Neuron (in vitro differentiated cells): ENCODE results near the gene RAB5IF.

Experiments used
- H2AFZ ChIP-seq: one replicate; pipeline ENCODE4 v1.6.1; 2013; ENCODE audit warnings: low read depth, mild to moderate bottlenecking, inconsistent platforms, low read length, moderate library complexity
- H3K27me3 ChIP-seq: one replicate; pipeline ENCODE4 v1.6.1; 2013; ENCODE audit warnings: low read length; ENCODE audit not compliant: insufficient read depth
- H3K36me3 ChIP-seq: one replicate; pipeline ENCODE4 v1.6.1; 2013; ENCODE audit warnings: low read length; ENCODE audit not compliant: insufficient read depth
- H3K4me1 ChIP-seq: one replicate; pipeline ENCODE4 v1.6.1; 2013; ENCODE audit warnings: low read length; ENCODE audit not compliant: insufficient read depth
- H3K4me3 ChIP-seq: 2 replicates; pipeline ENCODE4 v1.5.1; 2013; ENCODE audit warnings: mild to moderate bottlenecking, low read length, moderate library complexity
- H3K9me3 ChIP-seq: one replicate; pipeline ENCODE4 v1.6.1; 2013; ENCODE audit warnings: low read length

Gene RAB5IF

GRCh38 chr20:36574366-36575135 lies 31.0 kb upstream of the RAB5IF start:
- Histone ChIP-seq H2AFZ (peak overlapping the region; percentile 74), H3K4me1 (peaks cover 26% of the 10 kb centered on the region), H3K4me3 (peak overlapping the region; percentile 89), H3K9me3 (no peaks in the 10 kb centered on the region), H3K36me3 (peaks cover 15% of the 10 kb centered on the region), H3K27me3 (no peaks in the 10 kb centered on the region)

- no peaks in the 10 kb centered on the region for H3K9me3 ChIP-seq
- H3K36me3 ChIP-seq = peaks cover 29% of the 10 kb centered on the region
- peaks cover 26% of the 10 kb centered on the region for H3K4me1 ChIP-seq
- H2AFZ ChIP-seq = no peak overlapping the region
- H3K4me3 ChIP-seq = no peak overlapping the region
- no peaks in the 10 kb centered on the region for H3K27me3 ChIP-seq
Measured at GRCh38 chr20:36576081-36576445, 29.5 kb upstream of the RAB5IF start.

- no peak overlapping the region for H2AFZ ChIP-seq
- H3K4me1 ChIP-seq = peaks cover 9% of the 10 kb centered on the region
- H3K36me3 ChIP-seq = peaks cover 43% of the 10 kb centered on the region
- H3K4me3 ChIP-seq = no peak overlapping the region
- H3K27me3 ChIP-seq = no peaks in the 10 kb centered on the region
- H3K9me3 ChIP-seq = no peaks in the 10 kb centered on the region
Measured at GRCh38 chr20:36578356-36579041, 27.1 kb upstream of the RAB5IF start.

- peaks cover 9% of the 10 kb centered on the region for H3K4me1 ChIP-seq
- no peaks in the 10 kb centered on the region for H3K27me3 ChIP-seq
- H3K36me3 ChIP-seq = peaks cover 47% of the 10 kb centered on the region
- no peaks in the 10 kb centered on the region for H3K9me3 ChIP-seq
- no peak overlapping the region for H2AFZ ChIP-seq
- H3K4me3 ChIP-seq = no peak overlapping the region
Measured at GRCh38 chr20:36579996-36580545, 25.5 kb upstream of the RAB5IF start.

- Histone ChIP-seq H3K9me3 (no peaks in the 10 kb centered on the region), H3K36me3 (peaks cover 57% of the 10 kb centered on the region), H3K4me1 (no peaks in the 10 kb centered on the region), H3K27me3 (no peaks in the 10 kb centered on the region), H2AFZ (no peak overlapping the region), H3K4me3 (no peak overlapping the region)
Measured at GRCh38 chr20:36582322-36582721, 23.3 kb upstream of the RAB5IF start.

- Histone ChIP-seq H3K36me3 (peaks cover 61% of the 10 kb centered on the region), H2AFZ (no peak overlapping the region), H3K27me3 (no peaks in the 10 kb centered on the region), H3K4me3 (no peak overlapping the region), H3K9me3 (no peaks in the 10 kb centered on the region), H3K4me1 (no peaks in the 10 kb centered on the region)
Measured at GRCh38 chr20:36582821-36583220, 22.8 kb upstream of the RAB5IF start.

GRCh38 chr20:36584018-36584481 lies 21.5 kb upstream of the RAB5IF start:
- H3K27me3 ChIP-seq = no peaks in the 10 kb centered on the region
- no peaks in the 10 kb centered on the region for H3K9me3 ChIP-seq
- H3K36me3 ChIP-seq = peaks cover 53% of the 10 kb centered on the region
- H3K4me3 ChIP-seq = no peak overlapping the region
- no peaks in the 10 kb centered on the region for H3K4me1 ChIP-seq
- no peak overlapping the region for H2AFZ ChIP-seq

- peaks cover 47% of the 10 kb centered on the region for H3K36me3 ChIP-seq
Measured at GRCh38 chr20:36585410-36586125, 20.0 kb upstream of the RAB5IF start.

GRCh38 chr20:36587388-36588070 lies 18.1 kb upstream of the RAB5IF start:
- Histone ChIP-seq H2AFZ (no peak overlapping the region), H3K4me3 (no peak overlapping the region), H3K27me3 (no peaks in the 10 kb centered on the region), H3K36me3 (peaks cover 48% of the 10 kb centered on the region), H3K4me1 (no peaks in the 10 kb centered on the region), H3K9me3 (no peaks in the 10 kb centered on the region)

More at GRCh38 chr20:36585410-36586125, 20.0 kb upstream of the RAB5IF start:
- no peaks in the 10 kb centered on the region for H3K4me1 ChIP-seq
- no peak overlapping the region for H2AFZ ChIP-seq
- no peaks in the 10 kb centered on the region for H3K9me3 ChIP-seq
- no peak overlapping the region for H3K4me3 ChIP-seq
- no peaks in the 10 kb centered on the region for H3K27me3 ChIP-seq

GRCh38 chr20:36591281-36591680 lies 14.3 kb upstream of the RAB5IF start:
- H2AFZ ChIP-seq = no peak overlapping the region
- H3K27me3 ChIP-seq = no peaks in the 10 kb centered on the region
- H3K4me3 ChIP-seq = no peak overlapping the region
- H3K4me1 ChIP-seq = no peaks in the 10 kb centered on the region
- H3K9me3 ChIP-seq = no peaks in the 10 kb centered on the region
- H3K36me3 ChIP-seq = peaks cover 54% of the 10 kb centered on the region

- Histone ChIP-seq H3K36me3 (peaks cover 50% of the 10 kb centered on the region), H3K9me3 (no peaks in the 10 kb centered on the region), H2AFZ (no peak overlapping the region), H3K4me3 (no peak overlapping the region), H3K4me1 (no peaks in the 10 kb centered on the region), H3K27me3 (no peaks in the 10 kb centered on the region)
Measured at GRCh38 chr20:36591854-36592641, 13.5 kb upstream of the RAB5IF start.

- Histone ChIP-seq H3K4me3 (no peak overlapping the region), H3K4me1 (no peaks in the 10 kb centered on the region), H2AFZ (no peak overlapping the region), H3K27me3 (no peaks in the 10 kb centered on the region), H3K9me3 (no peaks in the 10 kb centered on the region), H3K36me3 (peaks cover 44% of the 10 kb centered on the region)
Measured at GRCh38 chr20:36593347-36593929, 12.1 kb upstream of the RAB5IF start.
